HepG2 (cell line): ENCODE measurements around the gene PRR35. TPM values are rescaled to one million over a fixed set of nuclear protein-coding genes. Genes with fewer than 3 reads are reported as not detected.
A peak's percentile ranks its signal among the peaks of the same experiment; 100 is the strongest.

Source experiments
- AGO2 ChIP-seq: fragments of 200-400 bp; formaldehyde crosslinking; optimal IDR thresholded peaks from 2 replicates; pipeline ENCODE3; 2017; ENCODE audit warnings: mild to moderate bottlenecking, low read depth, low read length, moderate library complexity
- BRD4 ChIP-seq: sonication (generic); formaldehyde crosslinking; IDR thresholded peaks from 2 replicates; pipeline ENCODE4 v1.4.0; 2020; ENCODE audit warnings: missing genetic modification reagents
- GATA4 ChIP-seq: sonication (generic); IDR thresholded peaks from 2 replicates; pipeline ENCODE4 v1.6.1; 2016; ENCODE audit warnings: antibody characterized with exemption, low read depth, borderline replicate concordance
- HES4 ChIP-seq: sonication (generic); formaldehyde crosslinking; IDR thresholded peaks from 2 replicates; pipeline ENCODE4 v1.9.0; 2021; ENCODE audit warnings: mild to moderate bottlenecking, missing genetic modification reagents, borderline replicate concordance
- NR2F6 ChIP-seq, 2 experiments: IDR thresholded peaks; 2 replicates each; pipeline ENCODE4 v1.6.1; 2016; ENCODE audit warnings: antibody characterized with exemption in 1 of 2, mild to moderate bottlenecking in 1 of 2
- RFXAP ChIP-seq: sonication (generic); formaldehyde crosslinking; IDR thresholded peaks from 2 replicates; pipeline ENCODE4 v1.4.0; 2020; ENCODE audit warnings: missing genetic modification reagents, borderline replicate concordance
- SMYD3 ChIP-seq: sonication (generic); formaldehyde crosslinking; IDR thresholded peaks from 2 replicates; pipeline ENCODE4 v1.8.1; 2023; ENCODE audit warnings: mild to moderate bottlenecking, missing genetic modification reagents
- ZC3H13 ChIP-seq: sonication (generic); formaldehyde crosslinking; IDR thresholded peaks from 2 replicates; pipeline ENCODE4 v1.8.1; 2023; ENCODE audit warnings: mild to moderate bottlenecking, missing genetic modification reagents, moderate library complexity
- ZFAT ChIP-seq: sonication (generic); formaldehyde crosslinking; conservative IDR thresholded peaks from 2 replicates; pipeline ENCODE4 v1.8.1; 2023; ENCODE audit warnings: missing genetic modification reagents, inconsistent platforms
- ZNF343 ChIP-seq: sonication (generic); formaldehyde crosslinking; IDR thresholded peaks from 2 replicates; pipeline ENCODE4 v1.4.0; 2020; ENCODE audit warnings: mild to moderate bottlenecking, missing genetic modification reagents
- ZNF563 ChIP-seq: sonication (generic); formaldehyde crosslinking; IDR thresholded peaks from 2 replicates; pipeline ENCODE4 v1.8.0; 2022; ENCODE audit warnings: mild to moderate bottlenecking, moderate library complexity, missing genetic modification reagents
- ZNF567 ChIP-seq: sonication (generic); formaldehyde crosslinking; IDR thresholded peaks from 2 replicates; pipeline ENCODE4 v1.8.1; 2023; ENCODE audit warnings: mild to moderate bottlenecking, missing genetic modification reagents, borderline replicate concordance
- polyA plus RNA-seq, 8 experiments: library from polyadenylated mRNA; depleted of rRNA in 3 of 8; stranded (reverse) in 7 of 8; unstranded in 1 of 8; fragments of >200 nt; fragmentation: Illumina TruSeq in 4 of 8; extraction: Trizol in 4 of 8; gene quantifications; 2 replicates each; pipeline versions ENCODE4 v1.2.1 to v1.2.3, GENCODE V29; 2011 to 2016; ENCODE audit warnings: low read depth in 4 of 8, missing spikeins in 1 of 8, mixed read lengths in 1 of 8; ENCODE audit not compliant: insufficient read depth in 1 of 8
- total RNA-seq, 5 experiments: library from RNA; depleted of rRNA; stranded (reverse); fragments of >200 nt; fragmentation: Illumina TruSeq; extraction: Trizol; gene quantifications; 2 replicates each; pipeline ENCODE4 v1.2.3, GENCODE V29; 2016; ENCODE audit warnings: low read depth in 1 of 5
- TF ChIP-seq, protein P1 (sequence below): sonication (generic); formaldehyde crosslinking; IDR thresholded peaks from 2 replicates; pipeline ENCODE4 v1.4.0; 2020; ENCODE audit warnings: missing genetic modification reagents
- TF ChIP-seq, protein P2 (sequence below): sonication (generic); formaldehyde crosslinking; IDR thresholded peaks from 2 replicates; pipeline ENCODE4 v1.4.0; 2020; ENCODE audit warnings: mild to moderate bottlenecking, missing genetic modification reagents
- TF ChIP-seq, protein P3 (sequence below): fragments of 450-650 bp; IDR thresholded peaks from 2 replicates; pipeline ENCODE4 v1.6.1; 2017
- TF ChIP-seq, protein P4 (sequence below): sonication (generic); formaldehyde crosslinking; IDR thresholded peaks from 2 replicates; pipeline ENCODE4 v1.4.0; 2020; ENCODE audit warnings: missing genetic modification reagents
- TF ChIP-seq, protein P5 (sequence below): sonication (generic); formaldehyde crosslinking; IDR thresholded peaks from 2 replicates; pipeline ENCODE4 v1.5.0; 2020; ENCODE audit warnings: missing genetic modification reagents
- TF ChIP-seq, protein P6 (sequence below): sonication (generic); formaldehyde crosslinking; IDR thresholded peaks from 2 replicates; pipeline ENCODE4 v1.4.0; 2020; ENCODE audit warnings: low read depth, mild to moderate bottlenecking, missing genetic modification reagents

PRR35 gene
- total and polyA plus RNA-seq, 2 of the 13 experiments (the other 11 are each of a cell fraction or from before 2014, with no cell fraction given): 0.07 to 0.16 TPM

DNA sequence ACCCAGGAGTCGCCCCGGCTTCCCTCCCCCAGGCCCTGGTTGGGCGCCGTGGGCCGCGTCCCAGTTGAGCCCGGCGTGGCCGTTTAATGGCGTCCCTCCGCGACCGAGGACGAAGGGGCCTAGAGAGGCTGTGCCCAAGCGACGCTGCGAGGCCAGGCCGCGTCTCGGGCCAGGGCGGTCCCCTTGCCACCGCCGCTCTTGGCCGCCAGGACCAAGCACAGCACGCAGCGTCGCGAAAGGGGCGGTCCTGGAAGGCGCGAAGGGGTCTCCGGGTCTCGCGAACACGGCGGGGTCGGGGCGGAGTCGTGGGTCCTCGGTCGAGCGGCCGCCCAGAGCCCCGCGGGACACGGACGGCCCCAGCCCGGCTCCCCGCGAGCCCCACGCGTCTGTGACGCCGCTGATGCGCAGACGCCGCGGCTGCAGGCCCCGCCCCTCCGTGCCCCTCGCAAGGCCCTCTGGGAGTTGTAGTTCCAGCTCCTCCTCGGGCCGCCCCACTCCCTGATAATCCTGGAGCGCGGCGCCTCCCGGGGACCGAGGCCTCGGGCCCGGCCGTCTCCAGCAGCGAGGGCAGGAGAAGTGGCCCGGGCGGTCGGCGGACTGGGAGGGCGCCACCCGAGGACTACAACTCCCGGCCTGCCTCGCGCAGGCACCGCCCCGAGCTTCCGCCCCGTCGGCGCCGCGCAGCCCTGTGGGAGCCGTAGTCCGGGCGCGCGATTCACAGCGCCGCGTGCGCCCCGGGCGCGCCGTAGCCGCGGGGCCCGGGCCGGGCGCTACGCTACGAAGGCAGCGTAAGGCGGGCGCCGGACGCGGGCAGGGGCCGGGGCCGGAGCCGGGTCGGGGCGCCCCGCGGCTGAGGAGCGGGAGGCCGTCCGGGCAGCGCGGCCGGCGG lies 32.9 kb upstream of the PRR35 start, which contains the start of gene CAPN15 (continued):
- TF ChIP-seq, protein P1, sequence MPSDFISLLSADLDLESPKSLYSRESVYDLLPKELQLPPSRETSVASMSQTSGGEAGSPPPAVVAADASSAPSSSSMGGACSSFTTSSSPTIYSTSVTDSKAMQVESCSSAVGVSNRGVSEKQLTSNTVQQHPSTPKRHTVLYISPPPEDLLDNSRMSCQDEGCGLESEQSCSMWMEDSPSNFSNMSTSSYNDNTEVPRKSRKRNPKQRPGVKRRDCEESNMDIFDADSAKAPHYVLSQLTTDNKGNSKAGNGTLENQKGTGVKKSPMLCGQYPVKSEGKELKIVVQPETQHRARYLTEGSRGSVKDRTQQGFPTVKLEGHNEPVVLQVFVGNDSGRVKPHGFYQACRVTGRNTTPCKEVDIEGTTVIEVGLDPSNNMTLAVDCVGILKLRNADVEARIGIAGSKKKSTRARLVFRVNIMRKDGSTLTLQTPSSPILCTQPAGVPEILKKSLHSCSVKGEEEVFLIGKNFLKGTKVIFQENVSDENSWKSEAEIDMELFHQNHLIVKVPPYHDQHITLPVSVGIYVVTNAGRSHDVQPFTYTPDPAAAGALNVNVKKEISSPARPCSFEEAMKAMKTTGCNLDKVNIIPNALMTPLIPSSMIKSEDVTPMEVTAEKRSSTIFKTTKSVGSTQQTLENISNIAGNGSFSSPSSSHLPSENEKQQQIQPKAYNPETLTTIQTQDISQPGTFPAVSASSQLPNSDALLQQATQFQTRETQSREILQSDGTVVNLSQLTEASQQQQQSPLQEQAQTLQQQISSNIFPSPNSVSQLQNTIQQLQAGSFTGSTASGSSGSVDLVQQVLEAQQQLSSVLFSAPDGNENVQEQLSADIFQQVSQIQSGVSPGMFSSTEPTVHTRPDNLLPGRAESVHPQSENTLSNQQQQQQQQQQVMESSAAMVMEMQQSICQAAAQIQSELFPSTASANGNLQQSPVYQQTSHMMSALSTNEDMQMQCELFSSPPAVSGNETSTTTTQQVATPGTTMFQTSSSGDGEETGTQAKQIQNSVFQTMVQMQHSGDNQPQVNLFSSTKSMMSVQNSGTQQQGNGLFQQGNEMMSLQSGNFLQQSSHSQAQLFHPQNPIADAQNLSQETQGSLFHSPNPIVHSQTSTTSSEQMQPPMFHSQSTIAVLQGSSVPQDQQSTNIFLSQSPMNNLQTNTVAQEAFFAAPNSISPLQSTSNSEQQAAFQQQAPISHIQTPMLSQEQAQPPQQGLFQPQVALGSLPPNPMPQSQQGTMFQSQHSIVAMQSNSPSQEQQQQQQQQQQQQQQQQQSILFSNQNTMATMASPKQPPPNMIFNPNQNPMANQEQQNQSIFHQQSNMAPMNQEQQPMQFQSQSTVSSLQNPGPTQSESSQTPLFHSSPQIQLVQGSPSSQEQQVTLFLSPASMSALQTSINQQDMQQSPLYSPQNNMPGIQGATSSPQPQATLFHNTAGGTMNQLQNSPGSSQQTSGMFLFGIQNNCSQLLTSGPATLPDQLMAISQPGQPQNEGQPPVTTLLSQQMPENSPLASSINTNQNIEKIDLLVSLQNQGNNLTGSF (CRISPR knock-in tag): 0 out of 2 replicates have a peak, but pooled peaks have one; percentile 24
- TF ChIP-seq ZNF563 (CRISPR knock-in tag): peak; percentile 72
- TF ChIP-seq, protein P2, sequence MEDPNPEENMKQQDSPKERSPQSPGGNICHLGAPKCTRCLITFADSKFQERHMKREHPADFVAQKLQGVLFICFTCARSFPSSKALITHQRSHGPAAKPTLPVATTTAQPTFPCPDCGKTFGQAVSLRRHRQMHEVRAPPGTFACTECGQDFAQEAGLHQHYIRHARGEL (CRISPR knock-in tag): 0 out of 2 replicates have a peak, but pooled peaks have one; percentile 79
- TF ChIP-seq ZC3H13 (CRISPR knock-in tag): peak; percentile 15; the same call in 1 of the 2 replicates
- peak; percentile 83 for TF ChIP-seq HES4
- TF ChIP-seq RFXAP (CRISPR knock-in tag): peak; percentile 77; the same call in 1 of the 2 replicates
- no peak for TF ChIP-seq SMYD3 (CRISPR knock-in tag)
- TF ChIP-seq BRD4 (CRISPR knock-in tag): peak; percentile 94
- TF ChIP-seq, protein P3, sequence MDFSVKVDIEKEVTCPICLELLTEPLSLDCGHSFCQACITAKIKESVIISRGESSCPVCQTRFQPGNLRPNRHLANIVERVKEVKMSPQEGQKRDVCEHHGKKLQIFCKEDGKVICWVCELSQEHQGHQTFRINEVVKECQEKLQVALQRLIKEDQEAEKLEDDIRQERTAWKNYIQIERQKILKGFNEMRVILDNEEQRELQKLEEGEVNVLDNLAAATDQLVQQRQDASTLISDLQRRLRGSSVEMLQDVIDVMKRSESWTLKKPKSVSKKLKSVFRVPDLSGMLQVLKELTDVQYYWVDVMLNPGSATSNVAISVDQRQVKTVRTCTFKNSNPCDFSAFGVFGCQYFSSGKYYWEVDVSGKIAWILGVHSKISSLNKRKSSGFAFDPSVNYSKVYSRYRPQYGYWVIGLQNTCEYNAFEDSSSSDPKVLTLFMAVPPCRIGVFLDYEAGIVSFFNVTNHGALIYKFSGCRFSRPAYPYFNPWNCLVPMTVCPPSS: no peak
- TF ChIP-seq, protein P4, sequence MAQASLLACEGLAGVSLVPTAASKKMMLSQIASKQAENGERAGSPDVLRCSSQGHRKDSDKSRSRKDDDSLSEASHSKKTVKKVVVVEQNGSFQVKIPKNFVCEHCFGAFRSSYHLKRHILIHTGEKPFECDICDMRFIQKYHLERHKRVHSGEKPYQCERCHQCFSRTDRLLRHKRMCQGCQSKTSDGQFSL (CRISPR knock-in tag): peak; percentile 70; the same call in 1 of the 2 replicates
- TF ChIP-seq, protein P5, sequence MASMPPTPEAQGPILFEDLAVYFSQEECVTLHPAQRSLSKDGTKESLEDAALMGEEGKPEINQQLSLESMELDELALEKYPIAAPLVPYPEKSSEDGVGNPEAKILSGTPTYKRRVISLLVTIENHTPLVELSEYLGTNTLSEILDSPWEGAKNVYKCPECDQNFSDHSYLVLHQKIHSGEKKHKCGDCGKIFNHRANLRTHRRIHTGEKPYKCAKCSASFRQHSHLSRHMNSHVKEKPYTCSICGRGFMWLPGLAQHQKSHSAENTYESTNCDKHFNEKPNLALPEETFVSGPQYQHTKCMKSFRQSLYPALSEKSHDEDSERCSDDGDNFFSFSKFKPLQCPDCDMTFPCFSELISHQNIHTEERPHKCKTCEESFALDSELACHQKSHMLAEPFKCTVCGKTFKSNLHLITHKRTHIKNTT (CRISPR knock-in tag): 0 out of 2 replicates have a peak, but pooled peaks have one; percentile 29
- no peak for TF ChIP-seq NR2F6 (IDR thresholded peaks at IDR 0.05)
- TF ChIP-seq NR2F6 (CRISPR knock-in tag; IDR thresholded peaks at IDR 0.05): peak; percentile 2; the same call in 1 of the 2 replicates
- TF ChIP-seq AGO2: peak; percentile 94
- TF ChIP-seq ZNF343 (CRISPR knock-in tag): peak; percentile 57; the same call in 1 of the 2 replicates
- no peak for TF ChIP-seq GATA4
- TF ChIP-seq ZFAT (CRISPR knock-in tag): no peak
- TF ChIP-seq, protein P6, sequence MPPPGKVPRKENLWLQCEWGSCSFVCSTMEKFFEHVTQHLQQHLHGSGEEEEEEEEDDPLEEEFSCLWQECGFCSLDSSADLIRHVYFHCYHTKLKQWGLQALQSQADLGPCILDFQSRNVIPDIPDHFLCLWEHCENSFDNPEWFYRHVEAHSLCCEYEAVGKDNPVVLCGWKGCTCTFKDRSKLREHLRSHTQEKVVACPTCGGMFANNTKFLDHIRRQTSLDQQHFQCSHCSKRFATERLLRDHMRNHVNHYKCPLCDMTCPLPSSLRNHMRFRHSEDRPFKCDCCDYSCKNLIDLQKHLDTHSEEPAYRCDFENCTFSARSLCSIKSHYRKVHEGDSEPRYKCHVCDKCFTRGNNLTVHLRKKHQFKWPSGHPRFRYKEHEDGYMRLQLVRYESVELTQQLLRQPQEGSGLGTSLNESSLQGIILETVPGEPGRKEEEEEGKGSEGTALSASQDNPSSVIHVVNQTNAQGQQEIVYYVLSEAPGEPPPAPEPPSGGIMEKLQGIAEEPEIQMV (CRISPR knock-in tag): peak; percentile 63; the same call in 1 of the 2 replicates
- 0 out of 2 replicates have a peak, but pooled peaks have one; percentile 37 for TF ChIP-seq ZNF567 (CRISPR knock-in tag)
